Measurements from ENCODE around the gene APLP2. TPM values are rescaled to one million over a fixed set of nuclear protein-coding genes. Genes with fewer than 3 reads are reported as not detected.
A peak's percentile ranks its signal among the peaks of the same experiment; 100 is the strongest.

APLP2 gene
- total and polyA plus RNA-seq, 2 donors (not counting 1 experiment from before 2014, with no cell fraction given) = 409 to 508 TPM

- H4K20me1 ChIP-seq (ENCODE audit: control insufficient read depth, extremely low read depth, insufficient read depth, low read length) = no peaks in the 10 kb centered on the region
Measured at GRCh38 chr11:130121445-130121978, 51.8 kb downstream of the APLP2 start.

GRCh38 chr11:130122141-130122575 lies 52.5 kb downstream of the APLP2 start:
- H3K79me2 ChIP-seq (ENCODE audit: control insufficient read depth, insufficient read depth, low read length) = peaks cover 10% of the 10 kb centered on the region
- no peaks in the 10 kb centered on the region for H3K9me3 ChIP-seq (ENCODE audit: control insufficient read depth, insufficient read depth, low read depth, low read length)
- H3K4me2 ChIP-seq (ENCODE audit: extremely low read depth, insufficient read depth, low read length) = no peak overlapping the region

More at GRCh38 chr11:130121445-130121978, 51.8 kb downstream of the APLP2 start:
- H3K4me3 ChIP-seq (replicated peaks in 1 of 4; ENCODE audit: control extremely low read depth in 1 of 4, insufficient read depth in 1 of 4, low read depth in 3 of 4, low read length in 4 of 4) = no peak overlapping the region
- peak; percentile 79 to 88 for DNase-seq (ENCODE audit: low read depth in 2 of 2)
- no peak overlapping the region for H3K4me2 ChIP-seq (ENCODE audit: extremely low read depth, insufficient read depth, low read length)
- peaks cover 8% of the 10 kb centered on the region for H3K36me3 ChIP-seq (ENCODE audit: control insufficient read depth, insufficient read depth, low read length)
- H3K27ac ChIP-seq (ENCODE audit: insufficient read depth, low read length) = no peak overlapping the region
- H3K9ac ChIP-seq (ENCODE audit: insufficient read depth, low read length) = no peak overlapping the region
- H3K9me3 ChIP-seq (ENCODE audit: control insufficient read depth, insufficient read depth, low read depth, low read length) = no peaks in the 10 kb centered on the region
- TF ChIP-seq EZH2 (IDR thresholded peaks at IDR 0.05; ENCODE audit: low read length, missing control alignments) = no peak
- no peak for TF ChIP-seq CTCF (conservative IDR thresholded peaks at IDR 0.05 in 1 of 2, IDR thresholded peaks at IDR 0.05 in 1 of 2; ENCODE audit: low read depth in 1 of 2, low read length in 2 of 2)
- no peaks in the 10 kb centered on the region for H3K27me3 ChIP-seq (ENCODE audit: control insufficient read depth, insufficient read depth, low read length)
- H3K4me1 ChIP-seq (ENCODE audit: control insufficient read depth, extremely low read depth, insufficient read depth, low read length) = peaks cover 4% of the 10 kb centered on the region
- no peak overlapping the region for H2AFZ ChIP-seq (ENCODE audit: low read length)
- H3K79me2 ChIP-seq (ENCODE audit: control insufficient read depth, insufficient read depth, low read length) = peaks cover 10% of the 10 kb centered on the region

More at GRCh38 chr11:130122141-130122575, 52.5 kb downstream of the APLP2 start:
- DNase-seq (ENCODE audit: low read depth in 2 of 2) = no peak
- H3K4me1 ChIP-seq (ENCODE audit: control insufficient read depth, extremely low read depth, insufficient read depth, low read length) = peaks cover 4% of the 10 kb centered on the region
- H2AFZ ChIP-seq (ENCODE audit: low read length) = no peak overlapping the region
- H3K27me3 ChIP-seq (ENCODE audit: control insufficient read depth, insufficient read depth, low read length) = no peaks in the 10 kb centered on the region
- no peak overlapping the region for H3K9ac ChIP-seq (ENCODE audit: insufficient read depth, low read length)
- TF ChIP-seq CTCF (conservative IDR thresholded peaks at IDR 0.05 in 1 of 2, IDR thresholded peaks at IDR 0.05 in 1 of 2; ENCODE audit: low read depth in 1 of 2, low read length in 2 of 2) = no peak
- TF ChIP-seq EZH2 (IDR thresholded peaks at IDR 0.05; ENCODE audit: low read length, missing control alignments) = no peak
- no peak overlapping the region for H3K27ac ChIP-seq (ENCODE audit: insufficient read depth, low read length)
- H3K36me3 ChIP-seq (ENCODE audit: control insufficient read depth, insufficient read depth, low read length) = peaks cover 9% of the 10 kb centered on the region
- H4K20me1 ChIP-seq (ENCODE audit: control insufficient read depth, extremely low read depth, insufficient read depth, low read length) = no peaks in the 10 kb centered on the region
- no peak overlapping the region for H3K4me3 ChIP-seq (replicated peaks in 1 of 4; ENCODE audit: control extremely low read depth in 1 of 4, insufficient read depth in 1 of 4, low read depth in 3 of 4, low read length in 4 of 4)
